ENCODE measurements around the gene MUC16.

MUC16 gene

GRCh38 chr19:9046694-9047093, 36.5 kb upstream of the MUC16 start:
- TF ChIP-seq SPI1 (IDR thresholded peaks at IDR 0.05; ENCODE audit: borderline replicate concordance, low read depth) (no peak), CTCF (IDR thresholded peaks at IDR 0.05; ENCODE audit: insufficient read depth, low read length) (no peak), POLR2AphosphoS5 (IDR thresholded peaks at IDR 0.05; ENCODE audit: low read depth) (no peak), GABPA (IDR thresholded peaks at IDR 0.05; ENCODE audit: low read depth) (no peak), REST (IDR thresholded peaks at IDR 0.05; ENCODE audit: insufficient replicate concordance, low read depth) (no peak)
- H3K4me3 ChIP-seq (replicated peaks; ENCODE audit: insufficient read depth, low read length): no peak overlapping the region
- no peak overlapping the region for H3K27ac ChIP-seq (replicated peaks)
- no peaks in the 10 kb centered on the region for H3K27me3 ChIP-seq (ENCODE audit: insufficient read depth, poor library complexity, severe bottlenecking)
- no peak for DNase-seq (ENCODE audit: low read depth in 1 of 2, low spot score in 1 of 2)

- TF ChIP-seq CTCF (IDR thresholded peaks at IDR 0.05; ENCODE audit: insufficient read depth, low read length) (no peak), POLR2AphosphoS5 (IDR thresholded peaks at IDR 0.05; ENCODE audit: low read depth) (no peak), SPI1 (IDR thresholded peaks at IDR 0.05; ENCODE audit: borderline replicate concordance, low read depth) (no peak), GABPA (IDR thresholded peaks at IDR 0.05; ENCODE audit: low read depth) (no peak), REST (IDR thresholded peaks at IDR 0.05; ENCODE audit: insufficient replicate concordance, low read depth) (no peak)
- no peak for DNase-seq (ENCODE audit: low read depth in 1 of 2, low spot score in 1 of 2)
- Histone ChIP-seq H3K27ac (replicated peaks) (no peak overlapping the region), H3K4me3 (replicated peaks; ENCODE audit: insufficient read depth, low read length) (no peak overlapping the region), H3K27me3 (ENCODE audit: insufficient read depth, poor library complexity, severe bottlenecking) (no peaks in the 10 kb centered on the region)
Observed at GRCh38 chr19:9044449-9044848, 34.2 kb upstream of the MUC16 start.

- no peak overlapping the region for H3K27ac ChIP-seq (replicated peaks)
- DNase-seq (ENCODE audit: low read depth in 1 of 2, low spot score in 1 of 2): no peak
- TF ChIP-seq GABPA (IDR thresholded peaks at IDR 0.05; ENCODE audit: low read depth) (no peak), POLR2AphosphoS5 (IDR thresholded peaks at IDR 0.05; ENCODE audit: low read depth) (no peak), SPI1 (IDR thresholded peaks at IDR 0.05; ENCODE audit: borderline replicate concordance, low read depth) (no peak), CTCF (IDR thresholded peaks at IDR 0.05; ENCODE audit: insufficient read depth, low read length) (no peak), REST (IDR thresholded peaks at IDR 0.05; ENCODE audit: insufficient replicate concordance, low read depth) (no peak)
Observed at GRCh38 chr19:9043524-9043923, 33.3 kb upstream of the MUC16 start.

More at GRCh38 chr19:9043524-9043923, 33.3 kb upstream of the MUC16 start:
- no peaks in the 10 kb centered on the region for H3K27me3 ChIP-seq (ENCODE audit: insufficient read depth, poor library complexity, severe bottlenecking)
- no peak overlapping the region for H3K4me3 ChIP-seq (replicated peaks; ENCODE audit: insufficient read depth, low read length)

All from HL-60 (cell line).